ENCODE data around the gene STRN3. TPM values are rescaled to one million over a fixed set of nuclear protein-coding genes. Genes with fewer than 3 reads are reported as not detected.

The STRN3 gene
- polyA plus RNA-seq, 2 donors = 7.4 to 9.5 TPM

DNA sequence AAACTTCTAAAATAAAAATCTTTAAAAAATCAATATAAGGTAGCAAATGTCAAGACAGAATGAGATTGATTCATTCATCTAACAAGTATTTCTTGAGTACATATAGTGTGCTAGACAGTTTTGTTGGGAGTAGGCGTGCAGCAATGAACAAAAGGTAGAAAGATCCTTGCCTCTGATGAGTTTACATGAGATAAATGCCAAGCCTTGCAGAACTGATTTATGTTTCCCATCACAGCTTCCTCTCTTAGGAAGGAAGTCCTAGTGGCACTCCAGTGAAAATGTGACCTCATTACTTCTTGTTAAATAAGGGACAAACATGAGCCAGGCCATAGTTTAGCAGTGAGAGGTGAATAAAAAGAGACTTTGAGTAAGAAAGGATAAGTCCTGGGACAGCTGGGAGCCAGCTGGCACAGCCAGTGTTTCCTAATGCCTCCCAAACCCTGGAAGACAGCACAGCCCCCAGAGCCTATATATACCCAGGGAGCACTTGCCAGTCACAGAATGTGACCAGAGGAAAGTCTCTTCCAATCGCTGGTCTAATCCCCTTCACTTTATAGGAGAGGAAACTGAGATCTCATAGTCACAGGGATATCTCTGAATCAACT is 156.5 kb downstream of the STRN3 start:
- Histone ChIP-seq H3K4me1 (ENCODE audit: control insufficient read depth in 2 of 2, insufficient read depth in 2 of 2, low read length in 1 of 2) (peaks cover 6 to 7% of the 10 kb centered on the region in 2 donors), H3K4me3 (ENCODE audit: low read depth in 1 of 2, low read length in 2 of 2) (no peak overlapping the region), H3K36me3 (ENCODE audit: control insufficient read depth in 2 of 2, insufficient read depth in 2 of 2, low read length in 1 of 2) (no peaks in the 10 kb centered on the region), H3K27me3 (ENCODE audit: control insufficient read depth in 1 of 2, insufficient read depth in 2 of 2, low read length in 2 of 2) (peaks cover 0 to 12% of the 10 kb centered on the region in 2 donors), H3K9me3 (ENCODE audit: control insufficient read depth in 2 of 2, insufficient read depth in 1 of 2, low read depth in 1 of 2, low read length in 1 of 2) (no peaks in the 10 kb centered on the region), H3K27ac (ENCODE audit: low read depth in 2 of 2, low read length in 1 of 2) (no peak overlapping the region)
- WGBS, 2 donors = 79 to 93% methylated on average over 2 of the region's 2 CpGs

DNA sequence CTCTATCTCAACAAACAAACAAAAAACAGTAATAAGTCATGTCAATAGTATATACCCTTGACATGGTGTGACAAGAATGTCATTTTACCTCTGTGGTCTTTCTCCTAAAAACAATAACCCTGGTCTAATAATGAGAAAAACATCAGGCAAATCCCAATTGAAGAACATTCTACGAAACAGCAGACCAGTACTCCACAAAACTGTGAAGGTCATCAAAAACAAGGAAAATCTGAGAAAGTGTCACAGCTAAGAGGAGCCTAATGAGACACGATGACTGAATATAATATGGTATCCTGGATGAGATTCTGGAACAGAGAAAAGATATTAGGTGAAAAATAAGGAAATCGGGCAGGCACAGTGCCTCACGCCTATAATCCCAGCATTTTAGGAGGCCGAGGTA is 157.4 kb downstream of the STRN3 start:
- WGBS, 2 donors = 92 to 96% methylated on average over 5 of the region's 5 CpGs
- Histone ChIP-seq H3K4me1 (ENCODE audit: control insufficient read depth in 2 of 2, insufficient read depth in 2 of 2, low read length in 1 of 2) (no peaks in the 10 kb centered on the region), H3K9me3 (ENCODE audit: control insufficient read depth in 2 of 2, insufficient read depth in 1 of 2, low read depth in 1 of 2, low read length in 1 of 2) (no peaks in the 10 kb centered on the region), H3K27ac (ENCODE audit: low read depth in 2 of 2, low read length in 1 of 2) (no peak overlapping the region), H3K4me3 (ENCODE audit: low read depth in 1 of 2, low read length in 2 of 2) (no peak overlapping the region), H3K27me3 (ENCODE audit: control insufficient read depth in 1 of 2, insufficient read depth in 2 of 2, low read length in 2 of 2) (peaks cover 0 to 5% of the 10 kb centered on the region in 2 donors), H3K36me3 (ENCODE audit: control insufficient read depth in 2 of 2, insufficient read depth in 2 of 2, low read length in 1 of 2) (no peaks in the 10 kb centered on the region)

DNA sequence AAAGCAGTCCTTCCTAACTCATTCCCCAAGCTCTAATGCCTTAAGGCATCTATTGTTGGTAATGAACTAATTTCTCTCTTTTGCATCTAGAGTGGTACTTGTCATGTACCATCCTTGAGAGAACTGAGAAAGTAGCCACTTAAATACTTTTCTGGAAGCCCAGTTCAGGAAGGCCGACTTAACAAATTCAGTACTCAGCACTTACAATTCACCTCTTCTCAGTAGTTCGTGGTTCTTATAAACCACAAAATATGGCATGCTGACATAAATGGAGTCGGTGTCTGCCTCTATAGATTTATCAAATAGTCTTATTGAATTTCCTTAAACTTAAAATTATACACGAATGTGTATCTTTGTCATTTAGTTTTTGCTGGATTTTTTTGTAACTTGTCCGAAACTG is 161.2 kb downstream of the STRN3 start:
- no peaks in the 10 kb centered on the region for H3K9me3 ChIP-seq (ENCODE audit: control insufficient read depth in 2 of 2, insufficient read depth in 1 of 2, low read depth in 1 of 2, low read length in 1 of 2)
- H3K4me3 ChIP-seq (ENCODE audit: low read depth in 1 of 2, low read length in 2 of 2) = no peak overlapping the region
- no peak overlapping the region for H3K27ac ChIP-seq (ENCODE audit: low read depth in 2 of 2, low read length in 1 of 2)
- 74 to 85% methylated on average over 5 of the region's 5 CpGs for WGBS, 2 donors
- H3K36me3 ChIP-seq (ENCODE audit: control insufficient read depth in 2 of 2, insufficient read depth in 2 of 2, low read length in 1 of 2) = no peaks in the 10 kb centered on the region
- no peaks in the 10 kb centered on the region for H3K4me1 ChIP-seq (ENCODE audit: control insufficient read depth in 2 of 2, insufficient read depth in 2 of 2, low read length in 1 of 2)
- no peaks in the 10 kb centered on the region for H3K27me3 ChIP-seq (ENCODE audit: control insufficient read depth in 1 of 2, insufficient read depth in 2 of 2, low read length in 2 of 2)

DNA sequence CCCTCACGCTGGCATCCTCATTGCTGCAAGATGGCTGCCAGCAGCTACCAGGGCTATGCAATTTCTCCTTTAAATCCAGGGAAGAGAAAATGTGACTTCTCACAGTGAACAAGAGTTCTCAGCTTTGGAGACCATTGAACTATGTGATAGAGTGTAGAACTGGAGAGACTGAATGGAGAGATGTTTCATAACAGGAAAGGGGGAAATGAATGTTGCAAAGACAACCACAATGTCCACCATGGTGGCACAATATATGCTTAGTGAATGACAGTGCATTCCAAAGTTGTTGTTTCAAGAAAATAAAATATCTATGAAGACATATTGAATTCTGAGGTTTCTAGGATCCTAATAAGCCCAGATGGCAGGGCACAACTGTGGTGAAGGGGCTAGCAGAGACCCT is 165.0 kb downstream of the STRN3 start:
- no peaks in the 10 kb centered on the region for H3K27me3 ChIP-seq (ENCODE audit: control insufficient read depth in 1 of 2, insufficient read depth in 2 of 2, low read length in 2 of 2)
- whole genome bisulfite sequencing, 2 donors = 86 to 93% methylated on average over 1 of the region's 1 CpG

DNA sequence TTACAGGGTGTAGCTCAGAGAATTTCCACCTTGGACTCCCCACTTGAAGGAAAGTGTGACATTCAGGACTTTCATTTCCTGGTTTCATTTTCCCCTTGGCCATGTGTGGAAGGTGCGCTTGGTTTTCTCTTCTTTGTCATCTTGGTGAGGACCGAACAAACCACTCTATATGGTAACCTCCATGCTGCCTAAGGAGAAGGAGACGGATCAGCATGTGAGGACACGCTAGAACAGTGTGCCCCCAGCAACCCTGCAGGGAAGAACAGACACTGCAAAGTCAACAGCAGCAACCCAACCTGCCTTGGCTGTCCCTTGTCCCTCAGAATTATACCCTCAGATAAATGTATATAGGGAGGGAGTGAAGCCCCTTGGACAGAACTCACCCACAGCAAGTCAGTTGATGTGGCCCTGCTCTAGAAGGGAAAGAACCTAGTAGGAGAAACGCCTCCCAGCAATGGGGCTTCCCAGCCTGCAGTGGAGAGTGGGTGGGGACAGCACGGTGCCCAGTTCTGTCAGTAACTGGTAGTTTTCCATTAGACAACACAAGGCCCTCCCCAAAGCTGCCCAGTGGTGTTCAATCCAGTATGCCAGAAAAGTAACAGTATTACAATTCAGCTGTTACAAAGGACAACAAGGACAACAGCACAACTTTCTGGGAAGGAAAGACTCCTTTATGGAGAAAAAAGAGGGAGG is 170.7 kb downstream of the STRN3 start:
- H3K27me3 ChIP-seq (ENCODE audit: control insufficient read depth in 1 of 2, insufficient read depth in 2 of 2, low read length in 2 of 2) = no peaks in the 10 kb centered on the region
- H3K4me1 ChIP-seq (ENCODE audit: control insufficient read depth in 2 of 2, insufficient read depth in 2 of 2, low read length in 1 of 2) = no peaks in the 10 kb centered on the region
- no peaks in the 10 kb centered on the region for H3K9me3 ChIP-seq (ENCODE audit: control insufficient read depth in 2 of 2, insufficient read depth in 1 of 2, low read depth in 1 of 2, low read length in 1 of 2)
- no peak overlapping the region for H3K4me3 ChIP-seq (ENCODE audit: low read depth in 1 of 2, low read length in 2 of 2)
- WGBS, 2 donors = 76 to 81% methylated on average over 6 of the region's 6 CpGs
- H3K36me3 ChIP-seq (ENCODE audit: control insufficient read depth in 2 of 2, insufficient read depth in 2 of 2, low read length in 1 of 2) = no peaks in the 10 kb centered on the region
- H3K27ac ChIP-seq (ENCODE audit: low read depth in 2 of 2, low read length in 1 of 2) = no peak overlapping the region

More for the DNA sequence above, 165.0 kb downstream of the STRN3 start:
- Histone ChIP-seq H3K9me3 (ENCODE audit: control insufficient read depth in 2 of 2, insufficient read depth in 1 of 2, low read depth in 1 of 2, low read length in 1 of 2) (no peaks in the 10 kb centered on the region), H3K4me1 (ENCODE audit: control insufficient read depth in 2 of 2, insufficient read depth in 2 of 2, low read length in 1 of 2) (no peaks in the 10 kb centered on the region), H3K36me3 (ENCODE audit: control insufficient read depth in 2 of 2, insufficient read depth in 2 of 2, low read length in 1 of 2) (no peaks in the 10 kb centered on the region), H3K27ac (ENCODE audit: low read depth in 2 of 2, low read length in 1 of 2) (no peak overlapping the region), H3K4me3 (ENCODE audit: low read depth in 1 of 2, low read length in 2 of 2) (no peak overlapping the region)

DNA sequence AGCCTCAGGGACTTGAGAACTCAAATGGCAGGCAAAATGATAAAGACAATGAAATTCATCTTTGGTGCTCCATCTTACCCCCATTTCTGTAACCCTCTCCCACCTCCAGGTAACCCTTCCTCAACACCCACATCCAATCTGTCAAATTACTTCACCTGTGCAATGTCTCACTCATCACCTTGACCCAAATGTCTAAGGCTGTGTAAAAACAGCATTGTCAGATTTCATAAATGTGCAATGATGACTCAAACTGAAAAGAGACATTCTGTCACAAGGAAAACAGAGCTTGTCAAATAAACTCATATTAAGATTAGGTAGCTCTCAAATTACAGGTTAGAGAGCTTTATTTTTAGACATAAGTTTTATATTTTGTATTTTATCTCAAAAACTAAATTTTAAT is 171.7 kb downstream of the STRN3 start:
- Histone ChIP-seq H3K9me3 (ENCODE audit: control insufficient read depth in 2 of 2, insufficient read depth in 1 of 2, low read depth in 1 of 2, low read length in 1 of 2) (no peaks in the 10 kb centered on the region), H3K4me1 (ENCODE audit: control insufficient read depth in 2 of 2, insufficient read depth in 2 of 2, low read length in 1 of 2) (no peaks in the 10 kb centered on the region), H3K27me3 (ENCODE audit: control insufficient read depth in 1 of 2, insufficient read depth in 2 of 2, low read length in 2 of 2) (no peaks in the 10 kb centered on the region), H3K4me3 (ENCODE audit: low read depth in 1 of 2, low read length in 2 of 2) (no peak overlapping the region), H3K27ac (ENCODE audit: low read depth in 2 of 2, low read length in 1 of 2) (no peak overlapping the region), H3K36me3 (ENCODE audit: control insufficient read depth in 2 of 2, insufficient read depth in 2 of 2, low read length in 1 of 2) (no peaks in the 10 kb centered on the region)

DNA sequence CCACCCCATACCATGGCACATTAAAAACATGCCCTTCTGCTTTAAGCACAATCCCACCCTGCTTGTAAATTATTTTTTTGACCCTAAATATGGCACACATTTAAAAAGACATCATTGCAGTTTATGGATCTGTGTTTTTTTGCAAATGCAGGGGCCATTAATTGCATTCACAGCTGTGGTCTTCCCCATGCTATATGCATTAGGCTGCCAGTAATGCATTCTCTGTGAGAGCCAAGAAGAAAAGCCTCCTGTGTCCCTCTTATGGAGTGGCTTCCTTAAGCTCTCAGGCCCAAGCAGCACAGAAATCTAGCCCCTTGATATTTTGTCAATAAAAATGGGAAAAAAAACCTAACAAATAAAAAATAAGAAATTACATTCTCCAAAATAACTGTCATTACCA is 172.2 kb downstream of the STRN3 start:
- no peak overlapping the region for H3K4me3 ChIP-seq (ENCODE audit: low read depth in 1 of 2, low read length in 2 of 2)
- no peaks in the 10 kb centered on the region for H3K9me3 ChIP-seq (ENCODE audit: control insufficient read depth in 2 of 2, insufficient read depth in 1 of 2, low read depth in 1 of 2, low read length in 1 of 2)
- no peaks in the 10 kb centered on the region for H3K4me1 ChIP-seq (ENCODE audit: control insufficient read depth in 2 of 2, insufficient read depth in 2 of 2, low read length in 1 of 2)
- no peak overlapping the region for H3K27ac ChIP-seq (ENCODE audit: low read depth in 2 of 2, low read length in 1 of 2)
- H3K36me3 ChIP-seq (ENCODE audit: control insufficient read depth in 2 of 2, insufficient read depth in 2 of 2, low read length in 1 of 2) = no peaks in the 10 kb centered on the region
- no peaks in the 10 kb centered on the region for H3K27me3 ChIP-seq (ENCODE audit: control insufficient read depth in 1 of 2, insufficient read depth in 2 of 2, low read length in 2 of 2)

DNA sequence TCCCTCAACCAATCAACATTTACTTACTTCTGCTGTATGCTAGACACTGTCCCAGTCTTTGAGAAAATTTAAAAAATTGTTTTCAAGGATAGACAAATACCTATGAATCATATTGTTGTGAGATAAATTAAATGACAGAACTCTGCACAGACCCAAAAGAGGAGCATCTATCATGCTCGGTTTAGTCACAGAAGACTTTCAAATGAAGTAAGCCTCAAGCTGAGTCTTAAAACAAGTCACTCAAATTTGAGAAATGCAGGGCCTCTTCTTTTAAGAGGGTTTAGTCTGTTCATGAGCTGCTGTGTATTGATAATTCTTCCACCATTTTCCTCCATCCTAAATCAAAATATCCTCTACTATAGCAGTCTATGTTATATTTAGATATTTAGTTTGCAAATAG is 176.2 kb downstream of the STRN3 start:
- WGBS, 2 donors = 88 to 93% methylated on average over 1 of the region's 1 CpG
- H3K27me3 ChIP-seq (ENCODE audit: control insufficient read depth in 1 of 2, insufficient read depth in 2 of 2, low read length in 2 of 2) = no peaks in the 10 kb centered on the region
- no peak overlapping the region for H3K27ac ChIP-seq (ENCODE audit: low read depth in 2 of 2, low read length in 1 of 2)
- no peaks in the 10 kb centered on the region for H3K36me3 ChIP-seq (ENCODE audit: control insufficient read depth in 2 of 2, insufficient read depth in 2 of 2, low read length in 1 of 2)
- H3K4me1 ChIP-seq (ENCODE audit: control insufficient read depth in 2 of 2, insufficient read depth in 2 of 2, low read length in 1 of 2) = no peaks in the 10 kb centered on the region
- H3K9me3 ChIP-seq (ENCODE audit: control insufficient read depth in 2 of 2, insufficient read depth in 1 of 2, low read depth in 1 of 2, low read length in 1 of 2) = no peaks in the 10 kb centered on the region
- no peak overlapping the region for H3K4me3 ChIP-seq (ENCODE audit: low read depth in 1 of 2, low read length in 2 of 2)

DNA sequence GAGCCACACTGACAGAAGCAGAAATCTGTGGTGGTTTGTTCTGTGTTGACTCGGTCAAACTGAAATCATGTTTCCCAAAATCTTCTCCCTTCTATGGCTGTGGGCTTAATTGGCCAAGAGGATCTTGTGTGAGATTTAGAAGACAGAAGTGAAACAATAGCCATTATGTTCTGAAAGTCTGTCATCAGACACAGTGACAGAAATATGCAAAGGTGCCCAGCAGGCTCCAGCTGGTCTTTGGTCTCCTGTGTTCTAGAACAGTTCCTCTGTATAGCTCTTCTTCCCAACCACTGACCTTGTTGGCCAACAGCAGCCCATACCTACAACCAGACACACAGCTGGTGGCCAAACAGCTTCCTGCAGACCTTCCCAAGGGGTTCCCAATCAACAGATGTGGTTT is 176.8 kb downstream of the STRN3 start:
- H3K36me3 ChIP-seq (ENCODE audit: control insufficient read depth in 2 of 2, insufficient read depth in 2 of 2, low read length in 1 of 2) = no peaks in the 10 kb centered on the region
- no peaks in the 10 kb centered on the region for H3K27me3 ChIP-seq (ENCODE audit: control insufficient read depth in 1 of 2, insufficient read depth in 2 of 2, low read length in 2 of 2)
- no peak overlapping the region for H3K4me3 ChIP-seq (ENCODE audit: low read depth in 1 of 2, low read length in 2 of 2)
- no peaks in the 10 kb centered on the region for H3K9me3 ChIP-seq (ENCODE audit: control insufficient read depth in 2 of 2, insufficient read depth in 1 of 2, low read depth in 1 of 2, low read length in 1 of 2)
- WGBS, 2 donors = 85 to 89% methylated on average over 1 of the region's 1 CpG
- no peak overlapping the region for H3K27ac ChIP-seq (ENCODE audit: low read depth in 2 of 2, low read length in 1 of 2)
- no peaks in the 10 kb centered on the region for H3K4me1 ChIP-seq (ENCODE audit: control insufficient read depth in 2 of 2, insufficient read depth in 2 of 2, low read length in 1 of 2)
